Stomach (tissue), 9 donors: Measurements from ENCODE around the gene PLCB1. TPM values are rescaled to one million over a fixed set of nuclear protein-coding genes. Genes with fewer than 3 reads are reported as not detected.
A peak's percentile ranks its signal among the peaks of the same experiment; 100 is the strongest.

Experiments
- DNase-seq, 2 donors: peaks; one replicate each; pipeline versions ENCODE4 v3.0.0 to v3.0.0-alpha.2; 2013 to 2019
- H3K27ac ChIP-seq, 5 donors: fragments of 200-600 bp in 4 of 5; sonication (generic) in 4 of 5; one replicate each; pipeline ENCODE4 v1.5.1; 2013 to 2019; ENCODE audit warnings: mild to moderate bottlenecking in 1 of 5, moderate library complexity in 1 of 5
- H3K27me3 ChIP-seq, 3 donors: fragments of 200-600 bp; sonication (generic); one replicate each; pipeline ENCODE4 v1.5.1; 2017 to 2019; ENCODE audit warnings: mixed run types in 1 of 3
- H3K36me3 ChIP-seq, 4 donors: fragments of 200-600 bp; sonication (generic); 1 replicate in 3 of 4; 2 replicates in 1 of 4; pipeline ENCODE4 v1.5.1; 2016 to 2019
- H3K4me1 ChIP-seq, 4 donors: fragments of 200-600 bp; sonication (generic); one replicate each; pipeline ENCODE4 v1.5.1; 2016 to 2019
- H3K4me3 ChIP-seq, 4 donors: fragments of 200-600 bp; sonication (generic) in 3 of 4; one replicate each; pipeline ENCODE4 v1.5.1; 2016 to 2019; ENCODE audit warnings: mild to moderate bottlenecking in 1 of 4
- H3K9me3 ChIP-seq, 4 donors: fragments of 200-600 bp; sonication (generic); one replicate each; pipeline ENCODE4 v1.5.1; 2016 to 2019
- EP300 ChIP-seq: sonication (generic); formaldehyde crosslinking; IDR thresholded peaks from one replicate; pipeline ENCODE4 v1.6.1; 2017; ENCODE audit warnings: antibody characterized with exemption
- POLR2A ChIP-seq, 4 donors: fragments of 450-650 bp; IDR thresholded peaks; one replicate each; pipeline ENCODE4 v1.6.1; 2016; ENCODE audit warnings: antibody characterized with exemption in 4 of 4, control low read depth in 2 of 4, mild to moderate bottlenecking in 1 of 4, moderate library complexity in 1 of 4
- POLR2AphosphoS5 ChIP-seq, 3 donors: sonication (generic); formaldehyde crosslinking; IDR thresholded peaks; one replicate each; pipeline ENCODE4 v1.6.1; 2016; ENCODE audit warnings: antibody characterized with exemption in 3 of 3
- WGBS, 5 donors: extraction: QIAGEN DNeasy Blood & Tissue Kit in 3 of 5; methylation state at CpG; one replicate each; pipeline versions ENCODE4 v1.1.5 to v1.1.7; 2013 to 2018; 5-methylcytosine and 5-hydroxymethylcytosine counted together
- intact Hi-C: fragments of 100-400 bp; cut with DNase I; formaldehyde crosslinking; loops from one replicate; pipeline ENCODE4 v1.15.1; 2023; ENCODE audit warnings: low total_unique reads
- polyA plus RNA-seq, 3 donors: library from polyadenylated mRNA; stranded (reverse); fragments of 200-250 nt; gene quantifications; one replicate each; pipeline ENCODE4 v1.2.3, GENCODE V29; 2013
- total RNA-seq, 5 donors: library from RNA; depleted of rRNA; stranded (reverse); fragments of >200 nt; gene quantifications; one replicate each; pipeline versions ENCODE4 v1.1.0 to v1.2.3, GENCODE V29; 2014 to 2016
- TF ChIP-seq, protein P1 (sequence below), 7 experiments: fragments of 450-650 bp in 4 of 7; fragments of 200-600 bp in 3 of 7; sonication (generic) in 3 of 7; IDR thresholded peaks; one replicate each; pipeline ENCODE4 v1.5.1; 2016 to 2019; ENCODE audit warnings: antibody characterized with exemption in 7 of 7, control low read depth in 2 of 7, mild to moderate bottlenecking in 1 of 7
- donor health status: healthy with polysubstance abuse.
- donor health status: Bipolar disorder and iron deficiency.
- donor health status: healthy.

Gene PLCB1
- total and polyA plus RNA-seq, 8 donors = 4.1 to 66.5 (median 11.7) TPM

DNA sequence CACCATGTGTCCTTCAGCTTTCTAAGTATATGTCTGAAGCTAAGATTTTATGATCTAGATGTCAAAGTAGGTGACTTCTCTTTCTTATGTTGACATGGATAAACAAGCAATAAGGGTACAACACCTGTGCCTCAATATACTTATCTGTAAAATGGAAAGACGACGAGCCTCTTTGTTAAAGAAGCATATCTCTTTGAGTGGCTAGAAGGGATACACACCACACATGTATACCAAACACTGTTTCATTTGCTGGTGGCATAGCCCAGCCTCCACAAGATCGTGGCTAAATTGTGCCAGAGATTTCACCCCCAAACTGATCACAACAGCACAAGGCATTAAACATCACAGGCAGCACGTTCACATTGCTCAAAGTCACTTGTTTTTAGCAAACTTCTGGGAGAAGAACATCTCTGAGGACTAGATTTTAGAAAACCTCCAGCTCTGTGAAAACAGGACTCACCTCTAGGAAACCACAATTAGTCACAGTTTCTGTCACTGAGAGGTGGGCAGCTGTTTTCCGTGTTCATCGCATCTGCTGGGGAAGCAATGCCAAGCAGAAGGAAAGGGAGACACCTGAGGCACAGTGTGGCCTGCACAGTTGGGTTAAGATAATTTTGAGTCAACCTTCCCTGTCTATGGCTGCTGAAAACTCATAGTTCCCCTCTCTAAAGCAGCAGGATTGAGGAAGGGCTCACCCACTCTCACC is 673.8 kb downstream of the PLCB1 start:
- no peak overlapping the region for H3K4me3 ChIP-seq
- H3K27ac ChIP-seq = peak overlapping the region in 1 of 5 donors; percentile 3
- intact Hi-C loops = no loop called here
- 60 to 75% (median 64%) methylated on average over 6 of the region's 6 CpGs for WGBS, 5 donors
- peaks cover 4 to 35% (median 17%) of the 10 kb centered on the region in 4 donors for H3K4me1 ChIP-seq
- H3K36me3 ChIP-seq = no peaks in the 10 kb centered on the region
- no peaks in the 10 kb centered on the region for H3K27me3 ChIP-seq
- no peak for TF ChIP-seq POLR2AphosphoS5 (IDR thresholded peaks at IDR 0.05)
- DNase-seq = no peak
- H3K9me3 ChIP-seq = no peaks in the 10 kb centered on the region

- Histone ChIP-seq H3K36me3 (no peaks in the 10 kb centered on the region), H3K9me3 (no peaks in the 10 kb centered on the region), H3K27ac (peak overlapping the region in 1 of 5 donors; percentile 61), H3K4me3 (no peak overlapping the region), H3K27me3 (no peaks in the 10 kb centered on the region), H3K4me1 (peaks cover 4 to 35% (median 17%) of the 10 kb centered on the region in 4 donors)
- intact Hi-C loops = no loop called here
- DNase-seq = no peak
- TF ChIP-seq POLR2AphosphoS5 (IDR thresholded peaks at IDR 0.05) (no peak), EP300 (no peak), POLR2A (IDR thresholded peaks at IDR 0.05) (no peak)
- TF ChIP-seq, protein P1, sequence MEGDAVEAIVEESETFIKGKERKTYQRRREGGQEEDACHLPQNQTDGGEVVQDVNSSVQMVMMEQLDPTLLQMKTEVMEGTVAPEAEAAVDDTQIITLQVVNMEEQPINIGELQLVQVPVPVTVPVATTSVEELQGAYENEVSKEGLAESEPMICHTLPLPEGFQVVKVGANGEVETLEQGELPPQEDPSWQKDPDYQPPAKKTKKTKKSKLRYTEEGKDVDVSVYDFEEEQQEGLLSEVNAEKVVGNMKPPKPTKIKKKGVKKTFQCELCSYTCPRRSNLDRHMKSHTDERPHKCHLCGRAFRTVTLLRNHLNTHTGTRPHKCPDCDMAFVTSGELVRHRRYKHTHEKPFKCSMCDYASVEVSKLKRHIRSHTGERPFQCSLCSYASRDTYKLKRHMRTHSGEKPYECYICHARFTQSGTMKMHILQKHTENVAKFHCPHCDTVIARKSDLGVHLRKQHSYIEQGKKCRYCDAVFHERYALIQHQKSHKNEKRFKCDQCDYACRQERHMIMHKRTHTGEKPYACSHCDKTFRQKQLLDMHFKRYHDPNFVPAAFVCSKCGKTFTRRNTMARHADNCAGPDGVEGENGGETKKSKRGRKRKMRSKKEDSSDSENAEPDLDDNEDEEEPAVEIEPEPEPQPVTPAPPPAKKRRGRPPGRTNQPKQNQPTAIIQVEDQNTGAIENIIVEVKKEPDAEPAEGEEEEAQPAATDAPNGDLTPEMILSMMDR (IDR thresholded peaks at IDR 0.05) = no peak
- WGBS, 5 donors = 63 to 79% (median 69%) methylated on average over 4 of the region's 4 CpGs
These were observed 675.6 kb downstream of the PLCB1 start for GRCh38 chr20:8807480-8808201.

DNA sequence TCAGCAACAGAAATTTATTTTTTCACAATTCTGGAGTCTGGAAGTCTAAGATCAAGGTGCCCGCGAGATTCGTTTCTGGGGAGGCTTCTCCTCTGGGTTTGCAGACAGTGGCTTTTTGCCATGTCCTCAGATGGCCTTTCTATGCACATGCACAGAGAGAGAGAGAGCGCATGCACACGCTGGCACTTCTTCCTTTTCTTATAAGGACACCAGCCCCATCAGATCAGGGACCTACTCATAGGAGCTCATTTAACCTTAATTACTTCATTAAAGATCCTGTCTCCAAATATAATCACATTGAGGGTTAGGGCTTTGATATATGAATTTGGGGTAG is 676.1 kb downstream of the PLCB1 start:
- 18 to 46% (median 24%) methylated on average over 5 of the region's 5 CpGs for WGBS, 5 donors
- intact Hi-C loops = no loop called here
- Histone ChIP-seq H3K27me3 (no peaks in the 10 kb centered on the region), H3K9me3 (no peaks in the 10 kb centered on the region), H3K27ac (peak overlapping the region in 2 of 5 donors; percentile 61 to 62), H3K36me3 (no peaks in the 10 kb centered on the region), H3K4me1 (peaks cover 4 to 35% (median 17%) of the 10 kb centered on the region in 4 donors), H3K4me3 (no peak overlapping the region)
- peak in 1 of 2 donors; percentile 54 for DNase-seq
- TF ChIP-seq POLR2A (IDR thresholded peaks at IDR 0.05) = no peak
- TF ChIP-seq, protein P1 (IDR thresholded peaks at IDR 0.05) = no peak
- TF ChIP-seq EP300 = no peak
- no peak for TF ChIP-seq POLR2AphosphoS5 (IDR thresholded peaks at IDR 0.05)

DNA sequence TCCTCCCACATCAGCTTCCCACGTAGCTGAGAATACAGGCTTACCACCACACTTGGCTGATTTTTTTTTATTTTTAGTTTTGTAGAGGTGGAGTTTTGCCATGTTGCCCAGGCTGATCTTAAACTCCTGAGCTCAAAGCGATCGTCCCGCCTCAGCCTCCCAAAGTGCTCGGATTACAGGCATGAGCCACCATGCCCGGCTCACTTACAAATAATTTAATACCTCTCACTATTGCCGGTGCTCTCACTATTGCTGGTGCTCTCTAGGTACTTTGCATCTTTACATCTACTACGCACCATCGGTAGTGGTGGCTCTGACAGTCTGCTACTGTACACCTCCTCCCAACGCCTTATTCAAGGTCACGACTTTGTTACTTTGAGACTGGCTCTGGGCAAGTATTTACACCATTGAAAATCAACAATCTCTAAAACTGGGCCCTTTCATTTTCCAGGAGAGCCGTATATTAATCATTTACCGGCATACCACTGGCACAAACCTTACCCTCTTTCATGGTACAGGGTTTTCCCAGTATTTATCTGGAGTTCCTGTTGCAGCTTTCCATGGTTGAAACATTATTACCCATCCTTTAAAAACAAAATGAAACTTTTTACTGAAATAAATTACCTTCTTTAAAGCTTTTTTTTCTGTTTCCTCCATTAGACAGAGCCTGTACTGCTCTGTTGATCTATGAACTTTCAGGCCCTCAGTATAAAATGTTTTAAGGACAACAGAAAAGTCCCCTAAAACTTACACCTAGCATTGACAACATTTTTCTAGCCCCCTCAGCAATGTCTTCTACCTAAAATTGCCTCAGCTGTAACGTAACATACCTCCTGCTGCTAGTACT is 677.3 kb downstream of the PLCB1 start:
- intact Hi-C loops = no loop called here
- 32 to 70% (median 46%) methylated on average over 14 of the region's 14 CpGs for WGBS, 5 donors
- H3K27me3 ChIP-seq = no peaks in the 10 kb centered on the region
- peaks cover 4 to 35% (median 17%) of the 10 kb centered on the region in 4 donors for H3K4me1 ChIP-seq
- DNase-seq = peak in 1 of 2 donors; percentile 54
- H3K9me3 ChIP-seq = no peaks in the 10 kb centered on the region
- TF ChIP-seq POLR2AphosphoS5 (IDR thresholded peaks at IDR 0.05) = peak in 1 of 3 donors; percentile 8
- TF ChIP-seq, protein P1 (IDR thresholded peaks at IDR 0.05) = no peak
- no peak for TF ChIP-seq EP300
- peak overlapping the region in 1 of 4 donors; percentile 5 for H3K4me3 ChIP-seq
- peak overlapping the region; percentile 37 to 64 (median 62) for H3K27ac ChIP-seq
- no peaks in the 10 kb centered on the region for H3K36me3 ChIP-seq
